IPS DF 6.9 (cell line): ENCODE measurements around the gene GABRB2.

Experiments used
- DNase-seq: peaks from one replicate; pipeline ENCODE4 v3.0.0-alpha.2; 2013; ENCODE audit warnings: low read depth, low spot score
- H3K27ac ChIP-seq: one replicate; pipeline ENCODE4 v1.5.1; 2013; ENCODE audit warnings: low read length, control low read depth
- H3K27me3 ChIP-seq: 2 replicates; pipeline ENCODE4 v1.6.1; 2013; ENCODE audit warnings: mild to moderate bottlenecking, low read length; ENCODE audit not compliant: control insufficient read depth, insufficient read depth
- H3K36me3 ChIP-seq: 2 replicates; pipeline ENCODE4 v1.6.1; 2013; ENCODE audit warnings: low read length; ENCODE audit not compliant: control insufficient read depth, insufficient read depth
- H3K4me1 ChIP-seq: 2 replicates; pipeline ENCODE4 v1.6.1; 2013; ENCODE audit warnings: low read length; ENCODE audit not compliant: control insufficient read depth, insufficient read depth
- H3K4me3 ChIP-seq: 2 replicates; pipeline ENCODE4 v1.5.1; 2013; ENCODE audit warnings: mild to moderate bottlenecking, low read length
- H3K9me3 ChIP-seq: 2 replicates; pipeline ENCODE4 v1.6.1; 2013; ENCODE audit warnings: low read length, inconsistent platforms; ENCODE audit not compliant: control insufficient read depth, insufficient read depth
- WGBS: extraction: QIAGEN DNeasy Blood & Tissue Kit; methylation state at CpG from one replicate; pipeline ENCODE4 v1.1.7; 2013; ENCODE audit warnings: mixed read lengths, missing lambda C conversion rate; ENCODE audit not compliant: insufficient read length, insufficient coverage; 5-methylcytosine and 5-hydroxymethylcytosine counted together

GABRB2 gene

DNA sequence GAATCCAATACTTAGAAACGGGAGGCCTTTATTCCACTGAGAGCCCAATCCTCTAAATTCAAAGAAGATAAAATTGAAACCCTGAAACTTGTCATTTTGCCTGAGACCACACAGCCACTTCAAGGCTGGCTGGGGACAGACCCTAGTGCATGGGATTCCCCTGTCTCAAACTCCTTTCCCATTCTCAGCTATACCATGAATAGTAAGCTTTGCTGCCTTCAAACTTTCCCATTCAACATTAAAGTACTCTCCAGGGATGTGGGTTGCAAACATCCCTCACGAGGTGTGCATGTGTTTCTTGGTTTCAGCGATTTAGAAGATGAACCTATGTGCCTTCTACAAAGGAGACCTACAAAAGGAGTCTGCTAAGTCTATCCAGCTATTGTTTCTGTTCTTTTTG, 64.6 kb downstream of the GABRB2 start:
- no CpG with 5 or more reads among the region's 3 CpGs for WGBS
- no peak for DNase-seq
- Histone ChIP-seq H3K27me3 (no peaks in the 10 kb centered on the region), H3K27ac (no peak overlapping the region), H3K4me3 (no peak overlapping the region), H3K36me3 (no peaks in the 10 kb centered on the region), H3K9me3 (no peaks in the 10 kb centered on the region), H3K4me1 (no peaks in the 10 kb centered on the region)

DNA sequence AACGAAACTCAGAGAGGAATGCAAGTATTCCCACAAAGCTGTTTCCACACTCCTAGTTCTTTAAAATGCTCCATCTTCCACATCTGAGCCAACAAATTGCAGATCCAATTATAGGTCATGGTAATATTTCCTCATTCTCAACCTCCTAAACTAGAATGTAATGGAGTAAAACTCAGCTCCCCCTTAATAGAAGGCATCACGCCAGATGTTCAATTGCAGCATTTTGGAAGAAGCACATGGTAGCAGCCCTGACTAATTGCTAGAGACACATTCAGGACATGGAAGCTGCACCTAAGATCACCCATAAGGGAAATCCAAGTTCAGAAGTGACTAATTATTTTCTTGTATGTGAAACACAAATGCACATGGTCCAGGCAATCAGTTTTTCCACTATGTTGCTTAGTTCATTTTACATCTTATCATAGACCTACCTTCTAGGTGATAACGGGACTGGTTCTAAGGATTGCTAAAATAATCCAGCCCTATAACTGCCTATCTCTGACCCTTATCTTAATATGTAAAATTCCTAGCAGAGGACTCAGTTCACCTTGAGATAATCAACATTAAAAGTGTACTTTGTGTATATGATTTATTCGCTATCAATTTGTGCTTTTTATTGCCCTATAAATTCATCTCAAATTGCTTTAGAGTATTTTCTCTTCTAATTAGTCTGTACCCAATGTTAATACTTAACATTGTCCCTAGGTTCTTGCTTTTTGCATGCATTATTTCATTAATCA, 75.1 kb downstream of the GABRB2 start:
- Histone ChIP-seq H3K4me3 (no peak overlapping the region), H3K27me3 (no peaks in the 10 kb centered on the region), H3K27ac (no peak overlapping the region), H3K9me3 (no peaks in the 10 kb centered on the region), H3K4me1 (no peaks in the 10 kb centered on the region), H3K36me3 (no peaks in the 10 kb centered on the region)
- DNase-seq = no peak
- WGBS = no CpG with 5 or more reads among the region's 4 CpGs

GRCh38 chr5:161467703-161468102, 78.8 kb downstream of the GABRB2 start:
- H3K27me3 ChIP-seq = no peaks in the 10 kb centered on the region
- H3K36me3 ChIP-seq = no peaks in the 10 kb centered on the region
- H3K4me1 ChIP-seq = no peaks in the 10 kb centered on the region
- no peaks in the 10 kb centered on the region for H3K9me3 ChIP-seq
- no peak overlapping the region for H3K27ac ChIP-seq
- H3K4me3 ChIP-seq = no peak overlapping the region
- no CpG with 5 or more reads among the region's 1 CpG for WGBS
- DNase-seq = no peak

DNA sequence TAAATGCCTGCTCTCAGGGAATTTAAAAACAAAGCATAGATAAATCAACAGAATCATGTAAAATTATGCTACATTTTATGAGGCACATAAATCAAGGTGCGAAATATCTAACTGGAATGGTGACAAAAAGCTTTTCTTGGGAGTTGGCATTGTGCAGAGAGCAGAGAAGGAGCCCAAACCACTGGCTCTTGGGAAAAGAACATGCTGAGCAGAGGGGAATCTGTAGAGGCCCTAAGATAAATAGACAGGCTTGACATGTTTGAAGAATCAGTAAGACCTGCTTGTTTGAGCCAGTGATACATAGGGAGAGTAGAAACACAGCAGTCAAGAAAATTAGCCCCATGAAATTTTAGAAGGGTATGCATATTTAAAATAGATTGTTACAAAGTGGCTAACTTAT, 85.8 kb downstream of the GABRB2 start:
- no peak overlapping the region for H3K4me3 ChIP-seq
- DNase-seq = no peak
- no peaks in the 10 kb centered on the region for H3K27me3 ChIP-seq
- WGBS = no CpG with 5 or more reads among the region's 1 CpG
- no peaks in the 10 kb centered on the region for H3K4me1 ChIP-seq
- H3K27ac ChIP-seq = no peak overlapping the region
- H3K9me3 ChIP-seq = no peaks in the 10 kb centered on the region
- H3K36me3 ChIP-seq = no peaks in the 10 kb centered on the region

DNA sequence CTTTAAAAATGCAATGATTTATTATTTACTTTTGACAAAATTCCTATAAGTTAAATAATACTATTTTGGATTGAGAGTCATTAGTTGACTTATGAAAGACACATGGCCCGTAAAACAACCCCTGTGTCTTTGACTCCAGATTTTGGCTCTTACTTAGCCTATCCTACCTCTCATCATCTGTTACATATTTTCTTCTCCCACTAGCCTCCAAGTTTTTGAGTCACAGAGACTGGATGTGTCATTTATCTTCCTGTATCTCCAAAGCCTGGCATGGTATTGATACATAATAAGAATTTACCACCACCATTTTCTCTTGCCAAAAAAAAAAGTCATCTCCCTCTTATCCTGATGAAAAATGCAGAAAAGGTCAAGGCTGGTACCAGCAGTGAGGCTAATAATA, 99.9 kb downstream of the GABRB2 start:
- Histone ChIP-seq H3K36me3 (no peaks in the 10 kb centered on the region), H3K4me1 (no peaks in the 10 kb centered on the region), H3K9me3 (no peaks in the 10 kb centered on the region), H3K27ac (no peak overlapping the region), H3K4me3 (no peak overlapping the region), H3K27me3 (no peaks in the 10 kb centered on the region)
- DNase-seq = no peak
- WGBS = no CpG with 5 or more reads among the region's 1 CpG

DNA sequence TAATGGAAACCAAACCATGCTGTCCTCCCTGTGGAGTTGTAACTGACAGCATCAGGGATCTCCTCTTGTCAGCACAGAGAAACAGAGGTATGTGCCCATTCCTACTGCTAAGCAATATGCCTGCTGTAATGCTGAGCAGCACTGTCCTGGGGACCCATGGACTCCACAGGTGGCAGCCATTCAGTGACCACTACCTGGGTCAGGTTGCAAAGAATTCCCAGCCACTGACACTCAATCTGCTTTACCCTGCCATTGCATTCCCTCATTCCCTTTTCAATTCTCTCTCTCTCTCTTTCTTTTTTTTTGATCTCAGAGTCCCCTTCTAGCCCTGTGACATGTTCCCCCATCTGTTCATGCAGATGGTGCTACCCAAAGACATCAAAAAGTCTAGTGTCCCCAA, 104.1 kb downstream of the GABRB2 start:
- no peaks in the 10 kb centered on the region for H3K36me3 ChIP-seq
- no peak for DNase-seq
- no peak overlapping the region for H3K27ac ChIP-seq
- no peaks in the 10 kb centered on the region for H3K4me1 ChIP-seq
- no peaks in the 10 kb centered on the region for H3K9me3 ChIP-seq
- H3K4me3 ChIP-seq = no peak overlapping the region
- no peaks in the 10 kb centered on the region for H3K27me3 ChIP-seq

- no peaks in the 10 kb centered on the region for H3K36me3 ChIP-seq
- H3K4me3 ChIP-seq = no peak overlapping the region
- WGBS = no CpG with 5 or more reads among the region's 2 CpGs
- no peaks in the 10 kb centered on the region for H3K9me3 ChIP-seq
- no peak overlapping the region for H3K27ac ChIP-seq
- no peak for DNase-seq
- no peaks in the 10 kb centered on the region for H3K4me1 ChIP-seq
- no peaks in the 10 kb centered on the region for H3K27me3 ChIP-seq
These were observed 113.7 kb downstream of the GABRB2 start for GRCh38 chr5:161432798-161433197.

- no peaks in the 10 kb centered on the region for H3K27me3 ChIP-seq
- no peak overlapping the region for H3K4me3 ChIP-seq
- H3K27ac ChIP-seq = no peak overlapping the region
- no peaks in the 10 kb centered on the region for H3K4me1 ChIP-seq
- peak; percentile 11 for DNase-seq
- WGBS = no CpG with 5 or more reads among the region's 1 CpG
- H3K36me3 ChIP-seq = no peaks in the 10 kb centered on the region
- H3K9me3 ChIP-seq = no peaks in the 10 kb centered on the region
These were observed 114.6 kb downstream of the GABRB2 start for GRCh38 chr5:161431963-161432362.

- no peaks in the 10 kb centered on the region for H3K36me3 ChIP-seq
- H3K4me1 ChIP-seq = no peaks in the 10 kb centered on the region
- DNase-seq = no peak
- no peak overlapping the region for H3K27ac ChIP-seq
- H3K4me3 ChIP-seq = no peak overlapping the region
- no CpG with 5 or more reads among the region's 4 CpGs for WGBS
- no peaks in the 10 kb centered on the region for H3K9me3 ChIP-seq
- no peaks in the 10 kb centered on the region for H3K27me3 ChIP-seq
These were observed 125.5 kb downstream of the GABRB2 start for GRCh38 chr5:161421067-161421466.

DNA sequence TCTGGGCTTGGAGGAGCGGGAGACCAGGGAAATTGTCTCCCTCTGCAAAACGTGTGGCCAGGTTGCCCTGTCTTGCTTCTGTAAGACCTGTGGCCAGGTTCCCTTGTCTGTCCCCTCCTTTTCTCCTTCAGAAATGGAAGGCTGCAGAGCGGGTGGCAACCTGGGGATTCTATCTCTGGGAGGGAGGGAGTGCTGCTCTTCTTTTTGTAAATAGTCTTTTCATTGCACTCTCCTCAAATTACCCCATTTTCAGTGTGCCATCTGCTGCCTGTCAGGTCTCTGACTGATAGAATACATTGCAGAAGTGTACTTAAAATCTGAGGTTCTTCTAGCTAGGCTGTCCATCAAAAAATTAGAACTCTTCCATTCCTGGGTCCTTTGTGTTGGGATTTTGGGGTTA, 126.0 kb downstream of the GABRB2 start:
- no peak overlapping the region for H3K4me3 ChIP-seq
- no peak overlapping the region for H3K27ac ChIP-seq
- H3K9me3 ChIP-seq = no peaks in the 10 kb centered on the region
- no peaks in the 10 kb centered on the region for H3K4me1 ChIP-seq
- no CpG with 5 or more reads among the region's 3 CpGs for WGBS
- H3K27me3 ChIP-seq = no peaks in the 10 kb centered on the region
- no peak for DNase-seq
- no peaks in the 10 kb centered on the region for H3K36me3 ChIP-seq

DNA sequence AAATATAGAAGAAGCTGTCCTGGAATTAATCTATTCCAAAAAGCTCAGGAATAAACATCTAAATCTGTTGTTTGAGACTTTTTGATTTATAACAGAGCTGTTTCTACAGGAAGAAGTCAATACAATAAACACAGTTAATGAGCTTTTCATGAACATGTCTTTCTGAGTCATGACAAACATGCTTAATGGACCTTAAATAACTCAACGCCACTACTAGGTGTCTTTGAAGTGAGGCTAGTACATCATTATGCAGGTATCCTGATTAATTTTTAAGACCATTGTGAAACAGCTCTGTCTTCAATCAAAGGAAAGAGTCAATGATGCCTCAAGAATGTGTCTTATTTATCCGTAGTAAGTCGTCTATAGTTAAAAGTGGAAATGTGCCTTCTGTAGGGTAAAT, 131.6 kb downstream of the GABRB2 start:
- WGBS = no CpG with 5 or more reads among the region's 3 CpGs
- no peak for DNase-seq
- no peaks in the 10 kb centered on the region for H3K4me1 ChIP-seq
- H3K27ac ChIP-seq = no peak overlapping the region
- H3K27me3 ChIP-seq = no peaks in the 10 kb centered on the region
- no peaks in the 10 kb centered on the region for H3K36me3 ChIP-seq
- no peaks in the 10 kb centered on the region for H3K9me3 ChIP-seq
- no peak overlapping the region for H3K4me3 ChIP-seq
